Activated CD4-positive, alpha-beta T cell treated with anti-CD3 and anti-CD28 coated beads, Interleukin-2, amount 50 U/mL, for 4 hours (primary cell): Measurements from ENCODE around the gene MMD2.
A peak's percentile ranks its signal among the peaks of the same experiment; 100 is the strongest.
"Not testable (repeated sequence)": the region's sequence is repeated elsewhere in the genome, so short reads cannot be mapped to it uniquely, and the experiment has no call there.

ENCODE experiments used
- DNase-seq, 2 experiments: peaks; one replicate each; pipeline ENCODE4 v3.0.0-alpha.2; 2020

The MMD2 gene

DNA sequence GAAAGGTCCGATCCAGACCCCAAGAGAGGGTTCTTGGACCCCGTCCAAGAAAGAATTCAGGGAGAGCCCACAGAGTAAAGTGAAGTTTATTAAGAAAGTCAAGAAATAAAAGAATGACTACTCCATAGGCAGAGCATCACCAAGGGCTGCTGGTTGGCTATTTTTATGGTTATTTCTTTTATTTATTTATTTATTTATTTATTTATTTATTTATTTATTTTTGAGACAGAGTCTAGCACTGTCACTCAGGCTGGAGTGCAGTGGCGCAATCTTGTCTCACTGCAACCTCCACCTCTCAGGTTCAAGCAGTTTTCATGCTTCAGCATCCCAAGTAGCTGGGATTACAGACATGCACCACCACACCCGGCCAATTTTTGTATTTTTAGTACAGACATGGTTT, 65.8 kb downstream of the MMD2 start:
- not testable (repeated sequence) for DNase-seq

- not testable (repeated sequence) for DNase-seq
Observed at GRCh38 chr7:4891522-4891921, 67.5 kb downstream of the MMD2 start.

DNA sequence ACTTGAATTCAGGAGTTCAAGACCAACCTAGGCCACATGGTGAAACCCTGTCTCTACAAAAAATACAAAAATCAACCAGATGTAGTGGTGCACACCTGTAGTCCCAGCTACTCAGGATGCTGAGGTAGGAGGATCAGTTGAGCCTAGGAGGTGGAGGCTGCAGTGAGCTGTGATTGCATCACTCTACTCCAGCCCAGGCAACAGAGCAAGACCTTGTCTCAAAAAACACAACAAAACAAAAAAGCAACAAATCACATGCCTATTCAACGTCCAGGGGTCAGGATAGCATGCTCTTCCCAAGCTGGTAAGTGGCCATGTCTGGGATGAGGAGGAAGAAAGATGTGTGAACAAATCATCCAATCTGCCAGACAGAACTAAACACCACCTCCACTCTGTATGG, 69.3 kb downstream of the MMD2 start:
- no peak for DNase-seq

DNA sequence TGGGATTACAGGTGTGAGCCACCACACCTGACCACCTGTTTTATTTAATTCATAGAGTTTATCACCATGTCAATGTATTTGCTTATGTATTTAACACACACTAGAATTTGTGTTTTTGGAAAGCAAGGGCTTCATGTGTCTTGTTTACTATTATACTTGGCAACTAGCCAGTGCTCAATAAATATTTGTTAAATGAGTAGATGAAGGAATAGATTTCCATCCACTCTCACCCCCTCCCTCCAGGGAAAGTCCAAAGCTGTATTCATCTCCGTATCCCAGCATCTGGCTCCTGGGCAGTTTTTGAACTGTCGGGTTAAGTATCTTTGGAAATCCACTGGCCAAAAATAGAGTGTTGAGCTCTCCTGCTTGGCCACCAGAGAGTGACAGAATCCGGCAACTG, 70.8 kb downstream of the MMD2 start:
- DNase-seq, result no peak

- DNase-seq, result no peak
Observed at GRCh38 chr7:4886671-4887070, 72.3 kb downstream of the MMD2 start.

DNA sequence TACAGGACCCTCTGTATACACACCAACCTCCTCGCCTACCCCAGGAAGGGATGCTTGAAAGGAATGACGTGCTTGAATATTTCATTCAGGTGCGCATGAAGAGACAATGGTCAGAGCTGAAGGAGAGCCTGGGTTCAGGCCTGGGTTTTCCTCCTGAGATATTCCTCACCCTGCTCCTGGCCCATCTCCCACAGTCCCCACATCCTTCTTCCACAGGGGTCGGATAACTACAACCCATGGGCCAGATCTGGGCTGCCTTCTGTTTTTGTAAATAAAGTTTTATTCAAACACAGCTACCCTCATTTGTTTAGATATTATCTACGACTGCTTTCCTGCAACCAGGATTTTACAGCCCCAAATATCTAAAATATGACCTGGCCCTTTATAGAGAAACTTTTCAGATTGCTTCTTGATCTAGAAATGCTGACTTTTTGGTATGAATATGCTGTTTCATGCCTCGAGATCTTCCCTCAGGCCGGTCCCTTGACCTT, 73.6 kb downstream of the MMD2 start:
- DNase-seq, result no peak

DNA sequence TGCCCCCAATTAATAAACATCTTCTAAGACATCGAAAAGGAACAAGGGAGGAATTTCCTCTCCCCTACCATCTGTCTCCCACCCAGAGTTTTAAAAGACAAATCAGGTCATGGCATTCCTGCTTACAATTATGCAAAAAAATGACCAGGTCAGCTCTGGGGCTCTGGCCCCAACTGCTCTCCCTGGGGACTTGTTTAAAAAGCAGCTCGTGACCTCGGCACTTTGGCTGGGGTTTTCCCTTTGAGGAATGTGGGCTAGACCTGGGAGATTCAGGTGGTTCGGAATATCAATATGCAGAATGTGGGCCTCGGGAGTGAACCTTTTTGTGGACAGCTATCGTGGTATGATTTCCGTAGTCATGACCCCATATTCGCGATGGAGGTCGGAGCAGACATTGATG, 74.8 kb downstream of the MMD2 start:
- no peak for DNase-seq

- DNase-seq, result peak; percentile 77
Observed at GRCh38 chr7:4883372-4884144, 75.4 kb downstream of the MMD2 start, which contains the start of gene RADIL. Gene RADIL, minus strand, starts transcription at chr7:4883716. Its CDS starts 5,577 bp downstream, at chr7:4878139.

DNA sequence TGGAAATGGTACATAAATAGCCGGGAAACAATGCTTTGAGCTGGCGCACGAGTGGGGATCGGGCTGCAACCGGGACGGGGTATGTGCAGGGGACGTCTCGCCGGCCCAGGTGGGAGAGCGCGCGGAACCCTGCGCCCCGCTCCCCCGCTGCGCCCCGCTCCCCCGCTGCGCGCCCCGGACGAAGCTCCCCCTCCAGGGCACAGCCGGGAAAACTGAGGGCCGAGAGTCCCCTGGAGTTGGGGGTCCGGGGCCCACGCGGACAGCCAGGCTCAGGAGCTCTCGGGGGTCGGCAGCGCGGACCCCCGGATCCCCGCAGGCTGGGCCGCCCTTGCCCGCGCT, 76.0 kb downstream of the MMD2 start:
- no peak for DNase-seq

- no peak for DNase-seq
Observed at GRCh38 chr7:4882169-4883032, 76.6 kb downstream of the MMD2 start.

DNA sequence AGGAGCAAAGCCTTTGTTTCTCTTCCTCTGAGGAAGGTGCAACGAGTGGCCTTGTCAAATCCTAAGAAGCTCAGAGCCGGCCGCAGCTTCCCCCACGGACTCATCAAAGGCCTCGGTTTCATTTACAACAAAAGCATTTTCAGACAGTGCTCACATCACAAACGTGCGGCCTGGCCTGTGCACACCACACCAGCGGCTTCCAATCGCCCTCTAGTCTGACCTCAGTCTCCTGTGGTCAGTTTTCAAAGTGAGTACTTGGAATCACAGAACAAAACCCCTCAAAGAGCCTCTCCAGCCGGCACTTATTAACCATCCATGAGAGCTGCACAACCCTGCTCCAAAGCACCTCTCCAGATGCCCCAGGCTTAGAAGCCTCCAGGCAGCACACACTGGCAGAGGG, 78.8 kb downstream of the MMD2 start:
- DNase-seq, result no peak

GRCh38 chr7:4879396-4880081, 79.4 kb downstream of the MMD2 start:
- no peak for DNase-seq

GRCh38 chr7:4878336-4879335, 80.4 kb downstream of the MMD2 start:
- DNase-seq, result no peak

GRCh38 chr7:4876586-4876985, 82.4 kb downstream of the MMD2 start:
- no peak for DNase-seq

- no peak for DNase-seq
Observed at GRCh38 chr7:4875391-4875790, 83.6 kb downstream of the MMD2 start.

GRCh38 chr7:4873071-4873944, 85.7 kb downstream of the MMD2 start:
- DNase-seq, result no peak

DNA sequence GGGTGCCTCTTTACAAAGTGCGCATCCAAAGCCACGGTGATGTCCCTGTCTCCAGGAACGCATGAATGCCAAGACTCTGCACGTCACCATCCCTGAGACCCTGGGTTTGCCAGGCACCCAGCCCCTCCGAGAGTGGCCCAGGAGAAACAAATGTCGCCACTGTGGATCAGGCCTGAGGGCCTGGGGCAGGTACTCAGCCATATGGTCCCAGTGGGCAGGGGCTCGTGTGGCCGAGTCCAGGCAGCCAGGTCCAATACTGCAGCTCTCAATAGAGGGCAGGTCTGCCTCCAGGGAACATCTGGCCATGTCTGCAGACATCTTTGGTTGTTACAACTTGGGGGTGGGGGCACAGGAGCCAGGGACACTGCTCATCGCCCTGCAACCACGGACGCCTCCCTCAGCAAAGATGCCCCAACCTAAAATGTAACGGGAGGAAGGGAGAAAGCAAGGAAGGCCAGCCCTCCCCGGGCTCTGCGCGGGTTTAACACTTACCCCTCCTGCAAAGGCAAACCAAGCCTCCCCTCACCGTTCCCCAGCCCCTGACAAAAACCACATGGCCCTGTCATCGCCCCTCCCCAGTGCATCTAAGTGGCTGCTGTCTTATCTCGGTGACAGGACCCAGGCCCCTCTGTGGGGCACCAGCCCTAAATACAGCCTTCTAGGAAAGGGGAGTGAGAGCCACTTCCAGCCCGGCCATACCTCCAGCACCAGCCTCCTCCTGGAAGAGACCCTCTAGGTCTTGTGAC, 86.9 kb downstream of the MMD2 start:
- DNase-seq, result no peak

- DNase-seq, result no peak
Observed at GRCh38 chr7:4871056-4871680, 87.8 kb downstream of the MMD2 start.

DNA sequence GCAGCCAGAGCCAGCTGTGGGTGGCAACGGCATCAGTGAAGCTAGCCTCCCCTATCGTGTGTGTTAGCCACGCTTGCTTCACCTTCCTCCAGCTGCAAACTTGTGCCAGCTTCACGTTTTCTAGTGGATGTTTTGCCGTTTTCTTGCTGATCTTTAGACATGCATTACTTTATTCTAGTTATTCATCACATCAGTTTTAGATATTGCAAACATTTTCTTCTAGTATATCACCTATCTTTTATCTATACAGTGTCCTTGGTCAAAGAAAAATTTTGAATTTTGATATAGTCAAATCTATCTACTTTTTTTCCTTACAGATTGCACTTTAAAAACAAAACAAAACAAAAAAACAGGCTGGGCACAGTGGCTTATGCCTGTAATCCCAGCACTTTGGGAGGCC, 90.5 kb downstream of the MMD2 start:
- no peak for DNase-seq
